Kidney epithelial cell (primary cell): Measurements from ENCODE around the gene GARIN5A. TPM values are rescaled to one million over a fixed set of nuclear protein-coding genes. Genes with fewer than 3 reads are reported as not detected.

Experiments used
- DNase-seq: peaks from one replicate; pipeline ENCODE4 v3.0.0-alpha.2; 2010; ENCODE audit warnings: low read depth
- H3K27me3 ChIP-seq: 2 replicates; pipeline ENCODE4 v1.6.0; 2011; ENCODE audit warnings: low read length; ENCODE audit not compliant: control insufficient read depth, insufficient read depth
- H3K36me3 ChIP-seq: 2 replicates; pipeline ENCODE4 v1.5.1; 2011; ENCODE audit warnings: low read length; ENCODE audit not compliant: control insufficient read depth, insufficient read depth
- H3K4me3 ChIP-seq: 2 replicates; pipeline ENCODE4 v1.5.1; 2011; ENCODE audit warnings: low read depth, mild to moderate bottlenecking, control low read depth, low read length
- CTCF ChIP-seq: IDR thresholded peaks from 2 replicates; pipeline ENCODE4 v1.5.1; 2011; ENCODE audit warnings: mild to moderate bottlenecking, moderate library complexity, low read length, control low read depth, inconsistent platforms; ENCODE audit not compliant: insufficient read depth, poor library complexity, severe bottlenecking
- total RNA-seq: library from RNA; depleted of rRNA; stranded (reverse); fragments of >200 nt; gene quantifications from 2 replicates; pipeline ENCODE4 v1.2.3, GENCODE V29; 2015

GARIN5A gene
- total RNA-seq, 1 donor from 2014 or later = 9.9 TPM

GRCh38 chr19:50510121-50510670, 33.5 kb upstream of the GARIN5A start:
- Histone ChIP-seq H3K27me3 (peaks cover 9% of the 10 kb centered on the region), H3K4me3 (peak overlapping the region; percentile 69), H3K36me3 (no peaks in the 10 kb centered on the region)
- DNase-seq = no peak
- no peak for TF ChIP-seq CTCF

GRCh38 chr19:50509366-50509765, 32.7 kb upstream of the GARIN5A start:
- no peak for DNase-seq
- Histone ChIP-seq H3K36me3 (no peaks in the 10 kb centered on the region), H3K27me3 (peaks cover 8% of the 10 kb centered on the region), H3K4me3 (no peak overlapping the region)
- TF ChIP-seq CTCF = no peak

- no peak for DNase-seq
- Histone ChIP-seq H3K36me3 (no peaks in the 10 kb centered on the region), H3K27me3 (peaks cover 4% of the 10 kb centered on the region), H3K4me3 (no peak overlapping the region)
- TF ChIP-seq CTCF = no peak
Measured at GRCh38 chr19:50508843-50509190, 32.2 kb upstream of the GARIN5A start.

- TF ChIP-seq CTCF = no peak
- H3K36me3 ChIP-seq = no peaks in the 10 kb centered on the region
- no peak overlapping the region for H3K4me3 ChIP-seq
- H3K27me3 ChIP-seq = no peaks in the 10 kb centered on the region
- no peak for DNase-seq
Measured at GRCh38 chr19:50507376-50507775, 30.7 kb upstream of the GARIN5A start.

GRCh38 chr19:50506700-50507099, 30.1 kb upstream of the GARIN5A start:
- no peak for TF ChIP-seq CTCF
- Histone ChIP-seq H3K27me3 (peaks cover under 1% of the 10 kb centered on the region), H3K4me3 (no peak overlapping the region), H3K36me3 (no peaks in the 10 kb centered on the region)
- DNase-seq = no peak

- TF ChIP-seq CTCF = no peak
- Histone ChIP-seq H3K4me3 (no peak overlapping the region), H3K27me3 (peaks cover 7% of the 10 kb centered on the region), H3K36me3 (no peaks in the 10 kb centered on the region)
- DNase-seq = no peak
Measured at GRCh38 chr19:50505856-50506611, 29.4 kb upstream of the GARIN5A start.
